Measurements from ENCODE around the gene GSTO1. TPM values are rescaled to one million over a fixed set of nuclear protein-coding genes. Genes with fewer than 3 reads are reported as not detected.

Gene GSTO1
- total and polyA plus RNA-seq, 2 of the 13 experiments (the other 11 are each of a cell fraction or from before 2014, with no cell fraction given), result 228 to 300 TPM

- no peak for TF ChIP-seq NPAS2 (CRISPR knock-in tag; IDR thresholded peaks at IDR 0.05; ENCODE audit: borderline replicate concordance)
- no peak for TF ChIP-seq CAMTA2 (CRISPR knock-in tag; IDR thresholded peaks at IDR 0.05; ENCODE audit: borderline replicate concordance)
- no peak for TF ChIP-seq BCL3 (CRISPR knock-in tag; IDR thresholded peaks at IDR 0.05)
- no peak for TF ChIP-seq ZBTB4 (CRISPR knock-in tag; IDR thresholded peaks at IDR 0.05; ENCODE audit: borderline replicate concordance)
- no peak for TF ChIP-seq SRY (CRISPR knock-in tag; IDR thresholded peaks at IDR 0.05)
- peak; percentile 51; the same call in 1 of the 2 replicates for TF ChIP-seq HDAC1 (CRISPR knock-in tag; IDR thresholded peaks at IDR 0.05)
- no peak for TF ChIP-seq RBM22 (optimal IDR thresholded peaks at IDR 0.05; ENCODE audit: low read length)
- TF ChIP-seq RFX1 (IDR thresholded peaks at IDR 0.05), result no peak
- TF ChIP-seq GLI4 (CRISPR knock-in tag; IDR thresholded peaks at IDR 0.05; ENCODE audit: borderline replicate concordance), result no peak
- TF ChIP-seq SOX13 (IDR thresholded peaks at IDR 0.05), result no peak
- peak in 1 of 2 experiments; percentile 64; a peak in 2 of 4 replicates for TF ChIP-seq SOX13 (CRISPR knock-in tag; conservative IDR thresholded peaks at IDR 0.05 in 1 of 2, IDR thresholded peaks at IDR 0.05 in 1 of 2)
- TF ChIP-seq RAD51 (IDR thresholded peaks at IDR 0.05; ENCODE audit: borderline replicate concordance), result no peak
- no peak; the same call in 1 of the 2 replicates for TF ChIP-seq ISL2 (CRISPR knock-in tag; IDR thresholded peaks at IDR 0.05)
- no peak for TF ChIP-seq JUND (CRISPR knock-in tag; IDR thresholded peaks at IDR 0.05)
- no peak for TF ChIP-seq ARNT2 (CRISPR knock-in tag; IDR thresholded peaks at IDR 0.05; ENCODE audit: low read depth)
- TF ChIP-seq ZNF432 (CRISPR knock-in tag; IDR thresholded peaks at IDR 0.05; ENCODE audit: borderline replicate concordance), result no peak
- TF ChIP-seq ZXDC (CRISPR knock-in tag; IDR thresholded peaks at IDR 0.05), result no peak
- TF ChIP-seq CHD4 (IDR thresholded peaks at IDR 0.05; ENCODE audit: borderline replicate concordance, low read length), result no peak
- no peak for TF ChIP-seq BCLAF1 (IDR thresholded peaks at IDR 0.05)
- no peak for TF ChIP-seq MAFK (conservative IDR thresholded peaks at IDR 0.05 in 1 of 2, IDR thresholded peaks at IDR 0.05 in 1 of 2; ENCODE audit: low read length in 2 of 2)
- TF ChIP-seq ZKSCAN1 (IDR thresholded peaks at IDR 0.05; ENCODE audit: low read length), result no peak
These were observed 23.1 kb downstream of the GSTO1 start (continued) for GRCh38 chr10:104277785-104278184.

Data from HepG2 (cell line).